Neural crest cell (in vitro differentiated cells): ENCODE data around the gene USP47. TPM values are rescaled to one million over a fixed set of nuclear protein-coding genes. Genes with fewer than 3 reads are reported as not detected.
A peak's percentile ranks its signal among the peaks of the same experiment; 100 is the strongest.

Experiments used
- DNase-seq: peaks from one replicate; pipeline ENCODE4 v3.0.0; 2021; ENCODE audit warnings: low read depth, mixed read lengths, low spot score
- H3K27ac Mint-ChIP-seq: one replicate; pipeline ENCODE4 v1.8.0; 2021; ENCODE audit warnings: mild to moderate bottlenecking, mixed read lengths; ENCODE audit not compliant: unreplicated experiment
- H3K27me3 Mint-ChIP-seq: 2 replicates; pipeline ENCODE4 v1.8.0; 2021; ENCODE audit warnings: low read depth, mild to moderate bottlenecking, mixed read lengths
- H3K36me3 Mint-ChIP-seq: 2 replicates; pipeline ENCODE4 v1.8.0; 2021; ENCODE audit warnings: low read depth, mild to moderate bottlenecking, mixed read lengths
- H3K4me1 Mint-ChIP-seq: 2 replicates; pipeline ENCODE4 v1.8.0; 2021; ENCODE audit warnings: mixed read lengths
- H3K4me3 Mint-ChIP-seq: one replicate; pipeline ENCODE4 v1.8.0; 2021; ENCODE audit warnings: mild to moderate bottlenecking, mixed read lengths
- H3K9me3 Mint-ChIP-seq: 2 replicates; pipeline ENCODE4 v1.8.0; 2021; ENCODE audit warnings: mixed read lengths
- CTCF ChIP-seq: fragments of 200-600 bp; sonication (generic); conservative IDR thresholded peaks from 2 replicates; pipeline ENCODE4 v1.5.0; 2021; ENCODE audit warnings: antibody characterized with exemption, mild to moderate bottlenecking
- total RNA-seq: library from RNA; stranded (reverse); gene quantifications from 2 replicates; pipeline ENCODE4 v1.2.1, GENCODE V29; 2021

Gene USP47
- total RNA-seq, 1 donor from 2014 or later: 58.9 TPM

DNA sequence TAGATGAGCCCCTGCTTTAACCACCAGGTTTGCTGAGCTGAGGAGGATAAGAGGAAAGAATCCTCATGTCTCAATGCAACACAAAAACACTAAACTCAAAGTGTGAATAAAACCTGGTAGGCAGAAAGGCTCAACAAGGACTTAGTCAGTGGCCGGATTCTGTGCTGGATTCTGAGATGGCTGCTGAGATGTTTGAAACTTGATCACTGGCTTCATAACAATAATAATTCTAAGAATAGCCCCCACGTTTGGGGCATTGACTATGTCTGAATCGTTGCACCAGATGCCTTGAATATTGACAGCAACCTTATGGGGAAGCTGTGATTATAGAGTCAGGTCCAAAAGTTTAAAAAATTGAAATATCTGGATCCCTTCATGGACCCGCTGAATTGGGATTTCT lies 162.0 kb downstream of the USP47 start:
- Mint-ChIP-seq H3K27me3 (peaks cover 24% of the 10 kb centered on the region), H3K4me3 (no peak overlapping the region), H3K4me1 (peaks cover 13% of the 10 kb centered on the region), H3K36me3 (no peaks in the 10 kb centered on the region), H3K27ac (no peak overlapping the region), H3K9me3 (no peaks in the 10 kb centered on the region)
- no peak for TF ChIP-seq CTCF
- DNase-seq: no peak

GRCh38 chr11:12005061-12005460 lies 163.3 kb downstream of the USP47 start:
- no peak for TF ChIP-seq CTCF
- H3K4me1 Mint-ChIP-seq: peaks cover 19% of the 10 kb centered on the region
- peaks cover 28% of the 10 kb centered on the region for H3K27me3 Mint-ChIP-seq
- H3K36me3 Mint-ChIP-seq: no peaks in the 10 kb centered on the region
- no peaks in the 10 kb centered on the region for H3K9me3 Mint-ChIP-seq
- no peak overlapping the region for H3K27ac Mint-ChIP-seq
- no peak for DNase-seq
- peak overlapping the region; percentile 5 for H3K4me3 Mint-ChIP-seq

- no peaks in the 10 kb centered on the region for H3K36me3 Mint-ChIP-seq
- H3K9me3 Mint-ChIP-seq: no peaks in the 10 kb centered on the region
- no peak for TF ChIP-seq CTCF
- DNase-seq: no peak
- H3K27me3 Mint-ChIP-seq: peaks cover 31% of the 10 kb centered on the region
- peaks cover 19% of the 10 kb centered on the region for H3K4me1 Mint-ChIP-seq
- H3K27ac Mint-ChIP-seq: no peak overlapping the region
- peak overlapping the region; percentile 5 for H3K4me3 Mint-ChIP-seq
These were observed 163.7 kb downstream of the USP47 start for GRCh38 chr11:12005476-12005875.

DNA sequence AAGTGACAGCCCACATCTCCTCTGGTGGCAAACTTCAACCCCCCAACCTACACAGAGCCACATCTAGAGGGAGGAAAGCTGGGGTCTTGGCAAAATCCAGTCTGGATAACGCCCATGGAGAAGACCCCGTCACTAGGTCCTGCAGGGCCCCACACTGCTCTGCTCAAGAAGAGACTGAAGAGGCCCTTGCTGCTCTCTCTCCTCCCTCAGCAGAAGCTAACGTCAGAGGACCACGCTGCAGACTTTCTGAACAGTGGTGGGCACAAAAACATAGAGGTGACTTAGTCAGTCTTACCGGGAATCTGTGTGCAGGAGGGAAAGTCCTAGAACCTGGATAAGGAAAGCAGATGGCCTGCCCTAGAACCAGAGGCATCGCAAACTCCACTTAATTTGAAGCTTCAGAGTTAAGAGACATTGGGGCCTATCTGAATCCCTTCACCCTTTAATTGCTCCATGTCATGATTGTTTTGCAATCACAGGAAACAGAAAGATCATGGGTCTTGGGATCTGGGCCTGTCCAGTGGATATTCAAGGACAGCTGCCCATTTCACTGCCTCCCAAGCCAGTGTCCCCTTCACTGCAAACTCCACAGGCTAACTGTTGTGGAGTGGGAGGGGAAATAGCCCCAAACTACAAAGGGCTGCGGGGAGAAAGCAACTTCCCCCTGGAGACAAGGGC lies 164.9 kb downstream of the USP47 start:
- H3K4me1 Mint-ChIP-seq: peaks cover 14% of the 10 kb centered on the region
- no peaks in the 10 kb centered on the region for H3K36me3 Mint-ChIP-seq
- TF ChIP-seq CTCF: no peak
- no peaks in the 10 kb centered on the region for H3K9me3 Mint-ChIP-seq
- H3K4me3 Mint-ChIP-seq: peak overlapping the region; percentile 85
- no peak for DNase-seq
- H3K27ac Mint-ChIP-seq: no peak overlapping the region
- peaks cover 39% of the 10 kb centered on the region for H3K27me3 Mint-ChIP-seq

DNA sequence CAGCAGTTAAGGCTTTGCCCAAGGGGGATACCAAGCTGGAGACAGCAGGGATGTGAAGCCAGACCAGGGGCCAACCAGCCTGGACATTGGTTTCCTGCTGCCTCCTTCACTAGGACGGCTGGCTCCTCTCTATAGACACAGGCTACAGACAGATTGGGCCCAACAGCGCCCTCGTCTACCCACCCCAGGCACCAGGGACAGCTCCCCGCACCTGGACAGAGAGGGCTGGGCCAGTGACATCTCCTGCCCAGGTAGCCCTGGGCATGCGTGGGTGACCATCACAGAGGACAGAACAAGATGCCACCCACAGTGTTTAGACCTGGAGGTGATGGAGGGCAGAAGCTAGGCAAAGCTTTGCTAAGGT lies 165.4 kb downstream of the USP47 start:
- peaks cover 14% of the 10 kb centered on the region for H3K4me1 Mint-ChIP-seq
- H3K27ac Mint-ChIP-seq: no peak overlapping the region
- H3K9me3 Mint-ChIP-seq: no peaks in the 10 kb centered on the region
- H3K27me3 Mint-ChIP-seq: peaks cover 39% of the 10 kb centered on the region
- no peaks in the 10 kb centered on the region for H3K36me3 Mint-ChIP-seq
- no peak for TF ChIP-seq CTCF
- no peak for DNase-seq
- H3K4me3 Mint-ChIP-seq: peak overlapping the region; percentile 85
